HepG2 (cell line): Measurements from ENCODE around the gene FAM174A. TPM values are rescaled to one million over a fixed set of nuclear protein-coding genes. Genes with fewer than 3 reads are reported as not detected.

ENCODE experiments used
- ATAC-seq: fragments of 200-7000 bp; cut with Tn5 transposase; 3 replicates; pipeline ENCODE4 v1.9.1; 2020; ENCODE audit warnings: mild to moderate bottlenecking, moderate library complexity
- BruUV-seq: library from RNA; stranded (reverse); fragments of 400-500 nt; replicated peaks from 2 replicates; lab custom pipeline; 2021; lab: Mats Ljungman, UMichigan
- CTCF ChIA-PET: fragments of 300-600 bp; formaldehyde crosslinking; extraction: SDS; loops from one replicate; lab custom pipeline; 2021; ENCODE audit warnings: low total read pairs, inconsistent platforms, low intra/inter-chr PET ratio; lab: Yijun Ruan, JAX
- POLR2A ChIA-PET: fragments of 350-600 bp; sonication (Branson Sonifier 250); formaldehyde crosslinking; loops from one replicate; lab custom pipeline; 2020; ENCODE audit warnings: antibody characterized with exemption, inconsistent platforms; lab: Yijun Ruan, JAX
- DNase-seq: peaks from one replicate; pipeline ENCODE4 v3.0.0-alpha.2; 2015; ENCODE audit warnings: low spot score
- FAIRE-seq: peaks from 3 replicates; lab custom pipeline; 2011; peaks lifted over from hg19 to GRCh38; lab: Jason Lieb, UNC
- H2AFZ ChIP-seq: one replicate; pipeline ENCODE4 v1.6.1; 2011; ENCODE audit warnings: low read length, inconsistent platforms
- H3K27ac ChIP-seq: fragments of 300-600 bp; 3 replicates; pipeline ENCODE4 v1.8.0; 2011; ENCODE audit warnings: mixed run types, mild to moderate bottlenecking, mixed read lengths, low read length, inconsistent platforms; ENCODE audit not compliant: insufficient read depth; ENCODE audit errors: extremely low read length
- H3K27me3 ChIP-seq, 2 experiments: fragments of 200-600 bp in 1 of 2; 2 replicates in 1 of 2; 3 replicates in 1 of 2; pipeline versions ENCODE4 v1.6.0 to v1.8.0; 2011; ENCODE audit warnings: low read length in 2 of 2, mild to moderate bottlenecking in 2 of 2, moderate library complexity in 2 of 2, inconsistent platforms in 1 of 2; ENCODE audit not compliant: insufficient read depth in 2 of 2, control insufficient read depth in 1 of 2
- H3K36me3 ChIP-seq, 2 experiments: fragments of 200-600 bp in 1 of 2; replicated peaks in 1 of 2; 2 replicates in 1 of 2; 3 replicates in 1 of 2; pipeline versions ENCODE4 v1.5.1 to v1.8.0; 2011; ENCODE audit warnings: low read length in 2 of 2, inconsistent platforms in 1 of 2; ENCODE audit not compliant: insufficient read depth in 2 of 2, control insufficient read depth in 1 of 2
- H3K4me1 ChIP-seq: 2 replicates; pipeline ENCODE4 v1.5.1; 2012; ENCODE audit warnings: low read length, inconsistent platforms; ENCODE audit not compliant: insufficient read depth
- H3K4me2 ChIP-seq: 2 replicates; pipeline ENCODE4 v1.6.0; 2011; ENCODE audit warnings: low read depth, low read length, inconsistent platforms
- H3K4me3 ChIP-seq, 3 experiments: fragments of 200-600 bp in 1 of 3; sonication (generic), shearing (Covaris generic) in 1 of 3; replicated peaks in 1 of 3; 2 replicates each; pipeline ENCODE4 v1.5.1; 2011 to 2016; ENCODE audit warnings: low read length in 3 of 3, inconsistent platforms in 2 of 3, low read depth in 2 of 3, mild to moderate bottlenecking in 2 of 3, control low read depth in 1 of 3, mixed read lengths in 1 of 3; ENCODE audit not compliant: insufficient read depth in 1 of 3
- H3K79me2 ChIP-seq: one replicate; pipeline ENCODE4 v1.6.1; 2011; ENCODE audit warnings: low read length, inconsistent platforms; ENCODE audit not compliant: insufficient read depth
- H3K9ac ChIP-seq: 2 replicates; pipeline ENCODE4 v1.6.0; 2011; ENCODE audit warnings: mild to moderate bottlenecking, low read depth, low read length, inconsistent platforms; ENCODE audit not compliant: insufficient read depth
- H3K9me3 ChIP-seq: 2 replicates; pipeline ENCODE4 v1.5.1; 2012; ENCODE audit warnings: mild to moderate bottlenecking, low read length
- H4K20me1 ChIP-seq: 2 replicates; pipeline ENCODE4 v1.6.0; 2011; ENCODE audit warnings: inconsistent platforms, mild to moderate bottlenecking, low read length, moderate library complexity; ENCODE audit not compliant: insufficient read depth
- GLI4 ChIP-seq: sonication (generic); formaldehyde crosslinking; IDR thresholded peaks from 2 replicates; pipeline ENCODE4 v1.5.1; 2020; ENCODE audit warnings: missing genetic modification reagents, mild to moderate bottlenecking, moderate library complexity, borderline replicate concordance
- IKZF1 ChIP-seq: fragments of 450-650 bp; IDR thresholded peaks from 2 replicates; pipeline ENCODE4 v1.7.1; 2016
- NFAT5 ChIP-seq: sonication (generic); formaldehyde crosslinking; IDR thresholded peaks from 2 replicates; pipeline ENCODE4 v1.4.0; 2020; ENCODE audit warnings: missing genetic modification reagents
- SP1 ChIP-seq, 2 experiments: fragments of 450-650 bp in 1 of 2; sonication (generic) in 1 of 2; formaldehyde crosslinking in 1 of 2; IDR thresholded peaks; 2 replicates each; pipeline versions ENCODE4 v1.4.0 to v1.6.1; 2016 to 2020; ENCODE audit warnings: missing genetic modification reagents in 1 of 2
- ZFP41 ChIP-seq: sonication (generic); formaldehyde crosslinking; IDR thresholded peaks from 2 replicates; pipeline ENCODE4 v1.4.0; 2020; ENCODE audit warnings: mild to moderate bottlenecking, missing genetic modification reagents, borderline replicate concordance
- ZNF232 ChIP-seq: sonication (generic); formaldehyde crosslinking; IDR thresholded peaks from 2 replicates; pipeline ENCODE4 v1.4.0; 2020; ENCODE audit warnings: missing genetic modification reagents, borderline replicate concordance
- ZNF337 ChIP-seq: sonication (generic); formaldehyde crosslinking; IDR thresholded peaks from 2 replicates; pipeline ENCODE4 v1.5.1; 2020; ENCODE audit warnings: missing genetic modification reagents, low read depth, mild to moderate bottlenecking, borderline replicate concordance
- WGBS: methylation state at CpG from one replicate; pipeline ENCODE4 v1.1.6; 2017; ENCODE audit warnings: low lambda C conversion rate; 5-methylcytosine and 5-hydroxymethylcytosine counted together
- in situ Hi-C: cut with HindIII; loops from 2 replicates; pipeline ENCODE4 v1.10.0; 2017; ENCODE audit warnings: low pct_unique_long_range_greater_than_20kb; ENCODE audit not compliant: extremely low pct_ligation_motif_present
- intact Hi-C: fragments of 100-400 bp; cut with micrococcal nuclease; formaldehyde crosslinking; loops from one replicate; pipeline ENCODE4 v1.10.0; 2022; ENCODE audit not compliant: unreplicated experiment
- polyA plus RNA-seq, 8 experiments: library from polyadenylated mRNA; depleted of rRNA in 3 of 8; stranded (reverse) in 7 of 8; unstranded in 1 of 8; fragments of >200 nt; fragmentation: Illumina TruSeq in 4 of 8; extraction: Trizol in 4 of 8; gene quantifications; 2 replicates each; pipeline versions ENCODE4 v1.2.1 to v1.2.3, GENCODE V29; 2011 to 2016; ENCODE audit warnings: low read depth in 4 of 8, missing spikeins in 1 of 8, mixed read lengths in 1 of 8; ENCODE audit not compliant: insufficient read depth in 1 of 8
- total RNA-seq, 5 experiments: library from RNA; depleted of rRNA; stranded (reverse); fragments of >200 nt; fragmentation: Illumina TruSeq; extraction: Trizol; gene quantifications; 2 replicates each; pipeline ENCODE4 v1.2.3, GENCODE V29; 2016; ENCODE audit warnings: low read depth in 1 of 5
- TF ChIP-seq, protein P1 (sequence below): sonication (generic); formaldehyde crosslinking; IDR thresholded peaks from 2 replicates; pipeline ENCODE4 v1.5.0; 2020; ENCODE audit warnings: mild to moderate bottlenecking, missing genetic modification reagents, moderate library complexity
- TF ChIP-seq, protein P2 (sequence below): sonication (generic); formaldehyde crosslinking; IDR thresholded peaks from 2 replicates; pipeline ENCODE4 v1.5.0; 2020; ENCODE audit warnings: missing genetic modification reagents, mild to moderate bottlenecking, borderline replicate concordance

Gene FAM174A
- total and polyA plus RNA-seq, 2 of the 13 experiments (the other 11 are each of a cell fraction or from before 2014, with no cell fraction given), result 6.8 to 7.8 TPM

DNA sequence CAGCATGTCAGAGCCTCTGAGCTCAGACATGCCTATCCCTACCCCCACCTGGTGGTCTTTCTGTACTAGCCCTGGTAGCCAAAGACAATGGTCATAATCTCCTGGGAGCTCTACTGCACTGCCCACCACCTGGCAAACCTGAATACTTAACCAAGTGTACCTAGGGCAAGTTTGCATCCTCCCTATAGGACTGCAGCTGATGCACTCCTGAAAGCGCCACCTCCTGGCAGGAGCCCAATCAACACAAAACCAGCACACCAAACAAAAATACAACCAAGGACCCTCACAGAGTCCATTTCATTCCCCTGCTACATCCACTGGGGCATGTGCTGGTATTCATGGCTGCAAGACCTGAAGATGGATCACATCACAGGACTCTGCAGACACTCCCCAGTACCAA lies 14.8 kb upstream of the FAM174A start:
- FAIRE-seq (no peak), DNase-seq (no peak), ATAC-seq (no peak)
- ChIA-PET CTCF (no interaction called here), POLR2A (no interaction called here)
- no peaks in the 10 kb centered on the region for H3K27me3 ChIP-seq
- BruUV-seq, result no TSS peak
- H3K9me3 ChIP-seq, result peaks cover 6% of the 10 kb centered on the region; the same call in 1 of the 2 replicates
- no peak overlapping the region for H3K27ac ChIP-seq
- 0% methylated on average over 1 of the region's 1 CpG for WGBS
- no peaks in the 10 kb centered on the region for H3K36me3 ChIP-seq
- intact Hi-C loops, result no loop called here
- H3K4me1 ChIP-seq, result no peaks in the 10 kb centered on the region
- no peak overlapping the region for H2AFZ ChIP-seq
- H3K4me2 ChIP-seq, result no peak overlapping the region
- H4K20me1 ChIP-seq, result no peaks in the 10 kb centered on the region
- no peak overlapping the region for H3K9ac ChIP-seq
- no peak overlapping the region for H3K4me3 ChIP-seq
- in situ Hi-C loops, result loop anchor here (25.0 kb wide), 1 partner anchor 1408 kb away; no protein-coding TSS in a partner anchor
- no peak for TF ChIP-seq ZNF337 (CRISPR knock-in tag)
- TF ChIP-seq IKZF1, result no peak
- no peak for TF ChIP-seq ZNF232 (CRISPR knock-in tag)
- TF ChIP-seq SP1 (IDR thresholded peaks at IDR 0.05), result no peak
- TF ChIP-seq SP1 (CRISPR knock-in tag; IDR thresholded peaks at IDR 0.05), result no peak
- no peak for TF ChIP-seq NFAT5
- no peak for TF ChIP-seq GLI4 (CRISPR knock-in tag)
- TF ChIP-seq, protein P1, sequence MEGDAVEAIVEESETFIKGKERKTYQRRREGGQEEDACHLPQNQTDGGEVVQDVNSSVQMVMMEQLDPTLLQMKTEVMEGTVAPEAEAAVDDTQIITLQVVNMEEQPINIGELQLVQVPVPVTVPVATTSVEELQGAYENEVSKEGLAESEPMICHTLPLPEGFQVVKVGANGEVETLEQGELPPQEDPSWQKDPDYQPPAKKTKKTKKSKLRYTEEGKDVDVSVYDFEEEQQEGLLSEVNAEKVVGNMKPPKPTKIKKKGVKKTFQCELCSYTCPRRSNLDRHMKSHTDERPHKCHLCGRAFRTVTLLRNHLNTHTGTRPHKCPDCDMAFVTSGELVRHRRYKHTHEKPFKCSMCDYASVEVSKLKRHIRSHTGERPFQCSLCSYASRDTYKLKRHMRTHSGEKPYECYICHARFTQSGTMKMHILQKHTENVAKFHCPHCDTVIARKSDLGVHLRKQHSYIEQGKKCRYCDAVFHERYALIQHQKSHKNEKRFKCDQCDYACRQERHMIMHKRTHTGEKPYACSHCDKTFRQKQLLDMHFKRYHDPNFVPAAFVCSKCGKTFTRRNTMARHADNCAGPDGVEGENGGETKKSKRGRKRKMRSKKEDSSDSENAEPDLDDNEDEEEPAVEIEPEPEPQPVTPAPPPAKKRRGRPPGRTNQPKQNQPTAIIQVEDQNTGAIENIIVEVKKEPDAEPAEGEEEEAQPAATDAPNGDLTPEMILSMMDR (CRISPR knock-in tag), result peak; percentile 34; the same call in 1 of the 2 replicates
- TF ChIP-seq, protein P2, sequence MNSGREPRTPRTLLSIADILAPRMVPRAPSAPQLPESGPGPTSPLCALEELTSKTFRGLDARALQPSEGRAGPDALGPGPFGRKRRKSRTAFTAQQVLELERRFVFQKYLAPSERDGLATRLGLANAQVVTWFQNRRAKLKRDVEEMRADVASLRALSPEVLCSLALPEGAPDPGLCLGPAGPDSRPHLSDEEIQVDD (CRISPR knock-in tag), result no peak
- no peak for TF ChIP-seq ZFP41 (CRISPR knock-in tag)
- no peaks in the 10 kb centered on the region for H3K79me2 ChIP-seq
